HEK293 (cell line): ENCODE measurements around the gene PRPS1L1.

Experiments
- CTCF ChIA-PET: fragments of 350-600 bp; formaldehyde crosslinking; extraction: SDS; loops from one replicate; lab custom pipeline; 2021; ENCODE audit warnings: antibody characterized with exemption; lab: Yijun Ruan, JAX
- POLR2A ChIA-PET: fragments of 300-600 bp; formaldehyde crosslinking; extraction: SDS; loops from one replicate; lab custom pipeline; 2020; ENCODE audit warnings: antibody characterized with exemption, inconsistent platforms; lab: Yijun Ruan, JAX
- H3K27ac ChIP-seq: fragments of 200-500 bp; sonication (Bioruptor generic); 2 replicates; pipeline ENCODE4 v1.5.1; 2014; ENCODE audit warnings: low read depth, low read length, control low read depth, inconsistent platforms; ENCODE audit errors: extremely low read depth
- H3K36me3 ChIP-seq, 2 experiments: fragments of 200-500 bp in 1 of 2; sonication (Bioruptor generic) in 1 of 2; 1 replicate in 1 of 2; 2 replicates in 1 of 2; pipeline ENCODE4 v1.5.1; 2014 to 2017; ENCODE audit warnings: inconsistent platforms in 2 of 2, low read length in 2 of 2; ENCODE audit not compliant: control insufficient read depth in 2 of 2, insufficient read depth in 1 of 2
- H3K4me1 ChIP-seq: fragments of 200-500 bp; sonication (Bioruptor generic); 2 replicates; pipeline ENCODE4 v1.5.1; 2014; ENCODE audit warnings: mild to moderate bottlenecking, low read length, inconsistent platforms; ENCODE audit not compliant: control insufficient read depth, insufficient read depth
- H3K4me3 ChIP-seq: 2 replicates; pipeline ENCODE4 v1.5.1; 2011; ENCODE audit warnings: low read depth, mild to moderate bottlenecking, control low read depth, low read length, moderate library complexity
- H3K9me3 ChIP-seq: fragments of 200-500 bp; sonication (Bioruptor generic); 2 replicates; pipeline ENCODE4 v1.5.1; 2014; ENCODE audit warnings: low read depth, low read length, inconsistent platforms; ENCODE audit not compliant: control insufficient read depth, insufficient read depth
- HOXC10 ChIP-seq: sonication (generic); formaldehyde crosslinking; IDR thresholded peaks from 2 replicates; pipeline ENCODE4 v1.8.1; 2023; ENCODE audit warnings: mild to moderate bottlenecking, missing genetic modification reagents
- ZFP37 ChIP-seq: fragments of 450-650 bp; formaldehyde crosslinking; IDR thresholded peaks from 2 replicates; pipeline ENCODE4 v1.5.1; 2016; ENCODE audit warnings: missing biosample characterization, missing genetic modification characterization
- ZNF140 ChIP-seq: fragments of 450-650 bp; formaldehyde crosslinking; IDR thresholded peaks from 2 replicates; pipeline ENCODE4 v1.5.1; 2016; ENCODE audit warnings: missing biosample characterization, missing genetic modification characterization
- ZNF174 ChIP-seq: fragments of 450-650 bp; formaldehyde crosslinking; IDR thresholded peaks from 2 replicates; pipeline ENCODE4 v1.5.0; 2017; ENCODE audit warnings: missing biosample characterization, mild to moderate bottlenecking, missing genetic modification characterization
- ZNF202 ChIP-seq: fragments of 450-650 bp; formaldehyde crosslinking; IDR thresholded peaks from 2 replicates; pipeline ENCODE4 v1.5.1; 2016; ENCODE audit warnings: missing biosample characterization, missing genetic modification characterization, borderline replicate concordance
- ZNF239 ChIP-seq: fragments of 450-650 bp; formaldehyde crosslinking; IDR thresholded peaks from 2 replicates; pipeline ENCODE4 v1.5.1; 2016; ENCODE audit warnings: missing biosample characterization, missing genetic modification characterization
- ZNF335 ChIP-seq: fragments of 450-650 bp; formaldehyde crosslinking; conservative IDR thresholded peaks from 2 replicates; pipeline ENCODE4 v1.5.1; 2016; ENCODE audit warnings: missing biosample characterization, missing genetic modification characterization
- ZNF426 ChIP-seq: fragments of 450-650 bp; formaldehyde crosslinking; IDR thresholded peaks from 2 replicates; pipeline ENCODE4 v1.5.1; 2017; ENCODE audit warnings: missing biosample characterization, missing genetic modification characterization, mild to moderate bottlenecking, inconsistent platforms, moderate library complexity
- ZNF585B ChIP-seq: fragments of 450-650 bp; formaldehyde crosslinking; IDR thresholded peaks from 2 replicates; pipeline ENCODE4 v1.5.1; 2016; ENCODE audit warnings: missing biosample characterization, missing genetic modification characterization
- ZNF654 ChIP-seq: fragments of 450-650 bp; formaldehyde crosslinking; IDR thresholded peaks from 2 replicates; pipeline ENCODE4 v1.5.1; 2016; ENCODE audit warnings: low read depth, missing biosample characterization, missing genetic modification characterization
- ZNF677 ChIP-seq: fragments of 450-650 bp; IDR thresholded peaks from 2 replicates; pipeline ENCODE4 v1.5.0; 2018; ENCODE audit warnings: missing biosample characterization, mild to moderate bottlenecking, missing genetic modification characterization, moderate library complexity
- ZNF791 ChIP-seq: fragments of 450-650 bp; formaldehyde crosslinking; IDR thresholded peaks from 2 replicates; pipeline ENCODE4 v1.5.1; 2016; ENCODE audit warnings: missing biosample characterization, missing genetic modification characterization
- ZNF792 ChIP-seq: fragments of 450-650 bp; formaldehyde crosslinking; IDR thresholded peaks from 2 replicates; pipeline ENCODE4 v1.5.1; 2016; ENCODE audit warnings: missing biosample characterization, missing genetic modification characterization
- TF ChIP-seq, protein P1 (sequence below): fragments of 450-650 bp; formaldehyde crosslinking; IDR thresholded peaks from 2 replicates; pipeline ENCODE4 v1.5.1; 2016; ENCODE audit warnings: missing biosample characterization, missing genetic modification characterization
- TF ChIP-seq, protein P2 (sequence below): fragments of 450-650 bp; formaldehyde crosslinking; IDR thresholded peaks from 2 replicates; pipeline ENCODE4 v1.5.1; 2016; ENCODE audit warnings: missing biosample characterization, missing genetic modification characterization, borderline replicate concordance
- TF ChIP-seq, protein P3 (sequence below): fragments of 450-650 bp; formaldehyde crosslinking; IDR thresholded peaks from 2 replicates; pipeline ENCODE4 v1.5.1; 2016; ENCODE audit warnings: missing biosample characterization, missing genetic modification characterization
- TF ChIP-seq, protein P4 (sequence below): fragments of 450-650 bp; formaldehyde crosslinking; conservative IDR thresholded peaks from 2 replicates; pipeline ENCODE4 v1.5.1; 2016; ENCODE audit warnings: low read depth, missing biosample characterization, missing genetic modification characterization
- TF ChIP-seq, protein P5 (sequence below): fragments of 450-650 bp; formaldehyde crosslinking; IDR thresholded peaks from 2 replicates; pipeline ENCODE4 v1.5.1; 2016; ENCODE audit warnings: missing biosample characterization, missing genetic modification characterization

Gene PRPS1L1

DNA sequence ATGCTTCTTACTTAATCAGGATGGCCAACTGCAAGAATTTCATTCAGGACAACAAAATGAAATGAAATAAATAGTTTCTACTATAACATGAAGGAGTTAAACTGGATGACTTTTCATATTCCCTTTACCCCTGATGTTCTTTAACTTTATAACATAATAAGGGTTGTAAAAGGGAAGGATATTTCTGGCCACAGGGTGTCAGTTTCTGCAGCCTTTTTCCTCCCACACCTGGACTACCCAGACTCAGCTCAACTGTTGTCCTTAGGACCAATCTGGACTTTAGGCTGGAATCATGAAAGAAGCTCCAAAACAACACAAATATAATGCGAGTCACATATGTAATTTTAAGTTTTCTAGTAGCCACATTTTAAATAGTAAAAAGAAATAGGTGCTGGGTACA is 43.4 kb downstream of the PRPS1L1 start:
- Histone ChIP-seq H3K9me3 (no peaks in the 10 kb centered on the region), H3K4me3 (no peak overlapping the region), H3K36me3 (no peaks in the 10 kb centered on the region), H3K27ac (no peak overlapping the region), H3K4me1 (no peaks in the 10 kb centered on the region)
- TF ChIP-seq ZNF426 (no peak), ZNF140 (tag by site-specific recombination) (no peak), ZNF585B (tag by site-specific recombination) (no peak), ZFP37 (tag by site-specific recombination) (no peak), ZNF791 (tag by site-specific recombination) (no peak), HOXC10 (no peak), ZNF677 (no peak), ZNF239 (tag by site-specific recombination) (no peak), ZNF654 (no peak), ZNF335 (tag by site-specific recombination) (no peak)
- TF ChIP-seq, protein P1, sequence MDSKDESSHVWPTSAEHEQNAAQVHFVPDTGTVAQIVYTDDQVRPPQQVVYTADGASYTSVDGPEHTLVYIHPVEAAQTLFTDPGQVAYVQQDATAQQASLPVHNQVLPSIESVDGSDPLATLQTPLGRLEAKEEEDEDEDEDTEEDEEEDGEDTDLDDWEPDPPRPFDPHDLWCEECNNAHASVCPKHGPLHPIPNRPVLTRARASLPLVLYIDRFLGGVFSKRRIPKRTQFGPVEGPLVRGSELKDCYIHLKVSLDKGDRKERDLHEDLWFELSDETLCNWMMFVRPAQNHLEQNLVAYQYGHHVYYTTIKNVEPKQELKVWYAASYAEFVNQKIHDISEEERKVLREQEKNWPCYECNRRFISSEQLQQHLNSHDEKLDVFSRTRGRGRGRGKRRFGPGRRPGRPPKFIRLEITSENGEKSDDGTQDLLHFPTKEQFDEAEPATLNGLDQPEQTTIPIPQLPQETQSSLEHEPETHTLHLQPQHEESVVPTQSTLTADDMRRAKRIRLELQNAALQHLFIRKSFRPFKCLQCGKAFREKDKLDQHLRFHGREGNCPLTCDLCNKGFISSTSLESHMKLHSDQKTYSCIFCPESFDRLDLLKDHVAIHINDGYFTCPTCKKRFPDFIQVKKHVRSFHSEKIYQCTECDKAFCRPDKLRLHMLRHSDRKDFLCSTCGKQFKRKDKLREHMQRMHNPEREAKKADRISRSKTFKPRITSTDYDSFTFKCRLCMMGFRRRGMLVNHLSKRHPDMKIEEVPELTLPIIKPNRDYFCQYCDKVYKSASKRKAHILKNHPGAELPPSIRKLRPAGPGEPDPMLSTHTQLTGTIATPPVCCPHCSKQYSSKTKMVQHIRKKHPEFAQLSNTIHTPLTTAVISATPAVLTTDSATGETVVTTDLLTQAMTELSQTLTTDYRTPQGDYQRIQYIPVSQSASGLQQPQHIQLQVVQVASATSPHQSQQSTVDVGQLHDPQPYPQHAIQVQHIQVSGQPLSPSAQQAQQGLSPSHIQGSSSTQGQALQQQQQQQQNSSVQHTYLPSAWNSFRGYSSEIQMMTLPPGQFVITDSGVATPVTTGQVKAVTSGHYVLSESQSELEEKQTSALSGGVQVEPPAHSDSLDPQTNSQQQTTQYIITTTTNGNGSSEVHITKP (tag by site-specific recombination): no peak
- CTCF ChIA-PET: interaction anchor here (0.5 to 0.7 kb wide), 2 partner anchors 226 to 277 kb away, joined by 3 to 4 read pairs; no protein-coding TSS in a partner anchor
- POLR2A ChIA-PET: no interaction called here

DNA sequence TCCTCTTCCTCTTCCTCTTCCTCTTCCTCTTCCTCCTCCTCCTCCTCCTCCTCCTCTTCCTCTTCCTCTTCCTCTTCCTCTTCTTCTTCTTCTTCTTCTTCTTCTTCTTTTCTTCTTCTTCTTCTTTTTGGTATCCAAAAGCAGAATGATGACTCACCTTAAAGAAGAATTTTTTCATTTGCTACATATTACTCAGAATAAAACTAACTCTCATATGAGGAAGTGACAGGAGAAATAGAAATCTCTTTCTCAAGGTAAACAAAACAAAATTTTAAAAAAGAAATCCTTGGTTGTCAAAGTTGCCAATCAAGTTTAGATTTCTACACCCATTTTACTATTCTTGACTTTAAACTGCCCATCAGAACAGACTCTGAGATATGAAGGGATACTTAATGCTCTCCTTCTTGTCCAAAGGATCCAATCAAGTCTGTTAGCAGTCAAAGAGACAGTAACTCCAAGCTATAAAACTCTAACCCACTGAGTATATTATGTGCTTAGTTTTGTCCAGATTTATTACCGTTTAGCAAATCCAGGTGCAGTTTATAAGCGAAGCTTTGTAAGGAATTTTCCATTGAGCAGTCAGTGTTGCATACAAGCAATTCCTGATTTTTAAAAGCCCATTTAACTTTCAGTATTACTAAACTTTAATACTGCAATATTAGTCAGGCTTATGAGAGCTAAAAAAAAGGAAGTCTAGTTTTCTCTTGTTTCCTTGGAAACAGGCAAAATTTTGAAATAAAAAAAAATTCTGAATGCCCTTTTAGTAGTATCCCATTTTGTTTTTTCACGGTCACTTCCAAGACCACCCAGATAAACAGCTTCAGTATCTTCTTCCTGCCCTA is 44.2 kb downstream of the PRPS1L1 start:
- Histone ChIP-seq H3K9me3 (no peaks in the 10 kb centered on the region), H3K4me3 (no peak overlapping the region), H3K36me3 (no peaks in the 10 kb centered on the region), H3K4me1 (no peaks in the 10 kb centered on the region), H3K27ac (no peak overlapping the region)
- ChIA-PET CTCF (interaction anchor here (0.5 kb wide), 1 partner anchor 226 kb away, joined by 4 read pairs; no protein-coding TSS in a partner anchor), POLR2A (no interaction called here)
- TF ChIP-seq ZNF202 (no peak), ZNF174 (no peak), ZNF792 (no peak)
- TF ChIP-seq, protein P2, sequence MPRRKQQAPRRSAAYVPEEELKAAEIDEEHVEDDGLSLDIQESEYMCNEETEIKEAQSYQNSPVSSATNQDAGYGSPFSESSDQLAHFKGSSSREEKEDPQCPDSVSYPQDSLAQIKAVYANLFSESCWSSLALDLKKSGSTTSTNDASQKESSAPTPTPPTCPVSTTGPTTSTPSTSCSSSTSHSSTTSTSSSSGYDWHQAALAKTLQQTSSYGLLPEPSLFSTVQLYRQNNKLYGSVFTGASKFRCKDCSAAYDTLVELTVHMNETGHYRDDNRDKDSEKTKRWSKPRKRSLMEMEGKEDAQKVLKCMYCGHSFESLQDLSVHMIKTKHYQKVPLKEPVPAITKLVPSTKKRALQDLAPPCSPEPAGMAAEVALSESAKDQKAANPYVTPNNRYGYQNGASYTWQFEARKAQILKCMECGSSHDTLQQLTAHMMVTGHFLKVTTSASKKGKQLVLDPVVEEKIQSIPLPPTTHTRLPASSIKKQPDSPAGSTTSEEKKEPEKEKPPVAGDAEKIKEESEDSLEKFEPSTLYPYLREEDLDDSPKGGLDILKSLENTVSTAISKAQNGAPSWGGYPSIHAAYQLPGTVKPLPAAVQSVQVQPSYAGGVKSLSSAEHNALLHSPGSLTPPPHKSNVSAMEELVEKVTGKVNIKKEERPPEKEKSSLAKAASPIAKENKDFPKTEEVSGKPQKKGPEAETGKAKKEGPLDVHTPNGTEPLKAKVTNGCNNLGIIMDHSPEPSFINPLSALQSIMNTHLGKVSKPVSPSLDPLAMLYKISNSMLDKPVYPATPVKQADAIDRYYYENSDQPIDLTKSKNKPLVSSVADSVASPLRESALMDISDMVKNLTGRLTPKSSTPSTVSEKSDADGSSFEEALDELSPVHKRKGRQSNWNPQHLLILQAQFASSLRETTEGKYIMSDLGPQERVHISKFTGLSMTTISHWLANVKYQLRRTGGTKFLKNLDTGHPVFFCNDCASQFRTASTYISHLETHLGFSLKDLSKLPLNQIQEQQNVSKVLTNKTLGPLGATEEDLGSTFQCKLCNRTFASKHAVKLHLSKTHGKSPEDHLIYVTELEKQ (tag by site-specific recombination): no peak
- TF ChIP-seq, protein P3, sequence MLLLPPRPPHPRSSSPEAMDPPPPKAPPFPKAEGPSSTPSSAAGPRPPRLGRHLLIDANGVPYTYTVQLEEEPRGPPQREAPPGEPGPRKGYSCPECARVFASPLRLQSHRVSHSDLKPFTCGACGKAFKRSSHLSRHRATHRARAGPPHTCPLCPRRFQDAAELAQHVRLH: no peak
- TF ChIP-seq, protein P4, sequence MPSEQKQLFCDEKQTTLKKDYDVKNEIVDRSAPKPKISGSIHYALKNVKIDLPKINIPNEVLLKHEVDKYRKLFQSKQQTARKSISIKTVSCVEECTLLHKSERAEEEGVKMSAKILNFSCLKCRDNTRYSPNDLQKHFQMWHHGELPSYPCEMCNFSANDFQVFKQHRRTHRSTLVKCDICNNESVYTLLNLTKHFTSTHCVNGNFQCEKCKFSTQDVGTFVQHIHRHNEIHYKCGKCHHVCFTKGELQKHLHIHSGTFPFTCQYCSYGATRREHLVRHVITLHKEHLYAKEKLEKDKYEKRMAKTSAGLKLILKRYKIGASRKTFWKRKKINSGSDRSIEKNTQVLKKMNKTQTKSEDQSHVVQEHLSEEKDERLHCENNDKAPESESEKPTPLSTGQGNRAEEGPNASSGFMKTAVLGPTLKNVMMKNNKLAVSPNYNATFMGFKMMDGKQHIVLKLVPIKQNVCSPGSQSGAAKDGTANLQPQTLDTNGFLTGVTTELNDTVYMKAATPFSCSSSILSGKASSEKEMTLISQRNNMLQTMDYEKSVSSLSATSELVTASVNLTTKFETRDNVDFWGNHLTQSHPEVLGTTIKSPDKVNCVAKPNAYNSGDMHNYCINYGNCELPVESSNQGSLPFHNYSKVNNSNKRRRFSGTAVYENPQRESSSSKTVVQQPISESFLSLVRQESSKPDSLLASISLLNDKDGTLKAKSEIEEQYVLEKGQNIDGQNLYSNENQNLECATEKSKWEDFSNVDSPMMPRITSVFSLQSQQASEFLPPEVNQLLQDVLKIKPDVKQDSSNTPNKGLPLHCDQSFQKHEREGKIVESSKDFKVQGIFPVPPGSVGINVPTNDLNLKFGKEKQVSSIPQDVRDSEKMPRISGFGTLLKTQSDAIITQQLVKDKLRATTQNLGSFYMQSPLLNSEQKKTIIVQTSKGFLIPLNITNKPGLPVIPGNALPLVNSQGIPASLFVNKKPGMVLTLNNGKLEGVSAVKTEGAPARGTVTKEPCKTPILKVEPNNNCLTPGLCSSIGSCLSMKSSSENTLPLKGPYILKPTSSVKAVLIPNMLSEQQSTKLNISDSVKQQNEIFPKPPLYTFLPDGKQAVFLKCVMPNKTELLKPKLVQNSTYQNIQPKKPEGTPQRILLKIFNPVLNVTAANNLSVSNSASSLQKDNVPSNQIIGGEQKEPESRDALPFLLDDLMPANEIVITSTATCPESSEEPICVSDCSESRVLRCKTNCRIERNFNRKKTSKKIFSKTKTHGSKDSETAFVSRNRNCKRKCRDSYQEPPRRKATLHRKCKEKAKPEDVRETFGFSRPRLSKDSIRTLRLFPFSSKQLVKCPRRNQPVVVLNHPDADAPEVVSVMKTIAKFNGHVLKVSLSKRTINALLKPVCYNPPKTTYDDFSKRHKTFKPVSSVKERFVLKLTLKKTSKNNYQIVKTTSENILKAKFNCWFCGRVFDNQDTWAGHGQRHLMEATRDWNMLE (tag by site-specific recombination): no peak
- TF ChIP-seq, protein P5, sequence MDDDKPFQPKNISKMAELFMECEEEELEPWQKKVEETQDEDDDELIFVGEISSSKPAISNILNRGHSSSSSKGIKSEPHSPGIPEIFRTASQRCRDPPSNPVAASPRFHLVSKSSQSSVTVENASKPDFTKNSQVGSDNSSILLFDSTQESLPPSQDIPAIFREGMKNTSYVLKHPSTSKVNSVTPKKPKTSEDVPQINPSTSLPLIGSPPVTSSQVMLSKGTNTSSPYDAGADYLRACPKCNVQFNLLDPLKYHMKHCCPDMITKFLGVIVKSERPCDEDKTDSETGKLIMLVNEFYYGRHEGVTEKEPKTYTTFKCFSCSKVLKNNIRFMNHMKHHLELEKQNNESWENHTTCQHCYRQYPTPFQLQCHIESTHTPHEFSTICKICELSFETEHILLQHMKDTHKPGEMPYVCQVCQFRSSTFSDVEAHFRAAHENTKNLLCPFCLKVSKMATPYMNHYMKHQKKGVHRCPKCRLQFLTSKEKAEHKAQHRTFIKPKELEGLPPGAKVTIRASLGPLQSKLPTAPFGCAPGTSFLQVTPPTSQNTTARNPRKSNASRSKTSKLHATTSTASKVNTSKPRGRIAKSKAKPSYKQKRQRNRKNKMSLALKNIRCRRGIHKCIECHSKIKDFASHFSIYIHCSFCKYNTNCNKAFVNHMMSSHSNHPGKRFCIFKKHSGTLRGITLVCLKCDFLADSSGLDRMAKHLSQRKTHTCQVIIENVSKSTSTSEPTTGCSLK (tag by site-specific recombination): no peak
